K562 (cell line): ENCODE measurements around the gene ZFP2. TPM values are rescaled to one million over a fixed set of nuclear protein-coding genes. Genes with fewer than 3 reads are reported as not detected.

Experiments
- ATAC-seq: fragments of 200-7000 bp; cut with Tn5 transposase; 3 replicates; pipeline ENCODE4 v1.9.1; 2020; ENCODE audit warnings: moderate library complexity
- BruUV-seq: library from RNA; stranded (reverse); fragments of 400-500 nt; replicated peaks from 2 replicates; lab custom pipeline; 2021; lab: Mats Ljungman, UMichigan
- CTCF ChIA-PET: fragments of 300-600 bp; formaldehyde crosslinking; extraction: SDS; loops from one replicate; lab custom pipeline; 2021; ENCODE audit warnings: low intra/inter-chr PET ratio; lab: Yijun Ruan, JAX
- POLR2A ChIA-PET: fragments of 300-600, 350-650 bp; sonication (Branson Sonifier 250); formaldehyde crosslinking; extraction: SDS; loops from one replicate; lab custom pipeline; 2021; ENCODE audit warnings: antibody characterized with exemption, inconsistent platforms; lab: Yijun Ruan, JAX
- DNase-seq, 4 experiments: peaks; one replicate each; pipeline versions ENCODE4 v3.0.0 to v3.0.0-alpha.2; 2011 to 2018; ENCODE audit warnings: low spot score in 3 of 4, mixed read lengths in 3 of 4; ENCODE audit errors: extremely low read depth in 1 of 4
- FAIRE-seq: peaks from 2 replicates; lab custom pipeline; 2011; peaks lifted over from hg19 to GRCh38; lab: Jason Lieb, UNC
- H2AFZ ChIP-seq: 2 replicates; pipeline ENCODE4 v1.6.0; 2011; ENCODE audit warnings: low read depth, low read length, control low read depth, inconsistent platforms
- H3K27ac ChIP-seq: fragments of 200-600 bp; 3 replicates; pipeline ENCODE4 v1.8.0; 2011; ENCODE audit warnings: low read depth, mild to moderate bottlenecking, control low read depth, inconsistent platforms, low read length, moderate library complexity, mixed read lengths; ENCODE audit errors: extremely low read depth
- H3K27me3 ChIP-seq, 2 experiments: fragments of 300-600 bp in 1 of 2; 2 replicates in 1 of 2; 3 replicates in 1 of 2; pipeline versions ENCODE4 v1.6.0 to v1.8.0; 2011; ENCODE audit warnings: inconsistent platforms in 2 of 2, low read length in 2 of 2, mild to moderate bottlenecking in 1 of 2, mixed read lengths in 1 of 2, moderate library complexity in 1 of 2; ENCODE audit not compliant: control insufficient read depth in 2 of 2, insufficient read depth in 2 of 2
- H3K36me3 ChIP-seq: fragments of 300-600 bp; 3 replicates; pipeline ENCODE4 v1.8.0; 2011; ENCODE audit warnings: mild to moderate bottlenecking, low read length, inconsistent platforms; ENCODE audit not compliant: control insufficient read depth, insufficient read depth
- H3K4me1 ChIP-seq, 2 experiments: fragments of 200-600 bp in 1 of 2; replicated peaks in 1 of 2; 2 replicates in 1 of 2; 3 replicates in 1 of 2; pipeline versions ENCODE4 v1.5.1 to v1.8.0; 2011; ENCODE audit warnings: inconsistent platforms in 2 of 2, low read length in 2 of 2, mild to moderate bottlenecking in 1 of 2, mixed read lengths in 1 of 2, moderate library complexity in 1 of 2; ENCODE audit not compliant: control insufficient read depth in 2 of 2, insufficient read depth in 2 of 2
- H3K4me2 ChIP-seq: 2 replicates; pipeline ENCODE4 v1.6.1; 2011; ENCODE audit warnings: low read length, control low read depth, inconsistent platforms, mixed read lengths; ENCODE audit not compliant: insufficient read depth
- H3K4me3 ChIP-seq: fragments of 200-600 bp; sonication (generic), shearing (Covaris generic); 2 replicates; pipeline ENCODE4 v1.5.1; 2016; ENCODE audit warnings: control low read depth, inconsistent platforms
- H3K79me2 ChIP-seq: fragments of 200-600 bp; 3 replicates; pipeline ENCODE4 v1.8.0; 2011; ENCODE audit warnings: low read length, inconsistent platforms; ENCODE audit not compliant: control insufficient read depth, insufficient read depth
- H3K9ac ChIP-seq, 2 experiments: 2 replicates each; pipeline versions ENCODE4 v1.6.0 to v1.6.1; 2011; ENCODE audit warnings: low read depth in 2 of 2, low read length in 2 of 2, control low read depth in 1 of 2, inconsistent platforms in 1 of 2, mild to moderate bottlenecking in 1 of 2, mixed read lengths in 1 of 2; ENCODE audit not compliant: insufficient read depth in 1 of 2
- H3K9me1 ChIP-seq: one replicate; pipeline ENCODE4 v1.6.0; 2011; ENCODE audit warnings: inconsistent platforms, mild to moderate bottlenecking, low read length, moderate library complexity; ENCODE audit not compliant: control insufficient read depth, insufficient read depth
- H3K9me3 ChIP-seq: replicated peaks from 2 replicates; pipeline ENCODE4 v1.5.1; 2011; ENCODE audit warnings: low read depth, low read length, inconsistent platforms; ENCODE audit not compliant: control insufficient read depth, insufficient read depth
- H4K20me1 ChIP-seq: replicated peaks from 2 replicates; pipeline ENCODE4 v1.6.1; 2011; ENCODE audit warnings: low read length, inconsistent platforms, mixed read lengths; ENCODE audit not compliant: control insufficient read depth, insufficient read depth
- XRCC5 ChIP-seq: fragments of 200-400 bp; formaldehyde crosslinking; IDR thresholded peaks from 2 replicates; pipeline ENCODE4 v1.6.1; 2017; ENCODE audit warnings: low read depth, mild to moderate bottlenecking, low read length
- ZBTB49 ChIP-seq: sonication (generic); formaldehyde crosslinking; IDR thresholded peaks from 2 replicates; pipeline ENCODE4 v1.8.0; 2022; ENCODE audit warnings: missing genetic modification reagents, mild to moderate bottlenecking, borderline replicate concordance
- ZFP1 ChIP-seq: fragments of 450-650 bp; formaldehyde crosslinking; IDR thresholded peaks from 2 replicates; pipeline ENCODE4 v1.4.0; 2020; ENCODE audit warnings: mild to moderate bottlenecking, mixed read lengths
- WGBS: fragments of 100-300 bp; shearing (Covaris generic); methylation state at CpG from one replicate; pipeline ENCODE4 v1.1.6; 2016; ENCODE audit warnings: low coverage, mixed read lengths; ENCODE audit not compliant: insufficient coverage; ENCODE audit errors: missing lambda C conversion rate; 5-methylcytosine and 5-hydroxymethylcytosine counted together
- in situ Hi-C: fragments of 300-500 bp; cut with MboI; formaldehyde crosslinking; loops from 4 replicates; pipeline ENCODE4 v1.15.0; 2018; ENCODE audit warnings: inconsistent platforms, mixed read lengths
- intact Hi-C: fragments of 100-400 bp; cut with micrococcal nuclease; formaldehyde crosslinking; loops from 2 replicates; pipeline ENCODE4 v1.14.2; 2022
- polyA plus RNA-seq, 8 experiments: library from polyadenylated mRNA; depleted of rRNA in 4 of 8; stranded (reverse) in 5 of 8; unstranded in 3 of 8; fragments of >200 nt; fragmentation: Nextera tagmentation in 2 of 8; fragmentation: Illumina TruSeq in 1 of 8; extraction: Ambion mirVana in 2 of 8; extraction: Trizol in 1 of 8; gene quantifications; 2 replicates each; pipeline versions ENCODE4 v1.2.1 to v1.2.3, GENCODE V29; 2011 to 2014; ENCODE audit warnings: inconsistent platforms in 1 of 8, missing spikeins in 1 of 8
- total RNA-seq, 7 experiments: library from RNA; depleted of rRNA in 6 of 7; stranded (reverse); fragments of >200 nt in 6 of 7; fragmentation: Illumina TruSeq in 2 of 7; extraction: Trizol in 2 of 7; gene quantifications; 2 replicates each; pipeline versions ENCODE4 v1.2.1 to v1.2.3, GENCODE V29; 2011 to 2021; ENCODE audit warnings: low replicate concordance in 1 of 7

The ZFP2 gene
- total and polyA plus RNA-seq, 9 of the 15 experiments (the other 6 are each of a cell fraction or from before 2014, with no cell fraction given) = 0.07 to 0.13 TPM; not detected in 7

GRCh38 chr5:178869577-178869976 lies 26.1 kb upstream of the ZFP2 start:
- no peak overlapping the region for H3K4me3 ChIP-seq
- no peaks in the 10 kb centered on the region; the same call in 1 of the 2 replicates for H3K9me3 ChIP-seq
- in situ Hi-C loops (no loop called here), intact Hi-C loops (no loop called here)
- no peak overlapping the region for H3K9ac ChIP-seq
- ChIA-PET POLR2A (no interaction called here), CTCF (no interaction called here)
- H3K27ac ChIP-seq = no peak overlapping the region
- H3K36me3 ChIP-seq = peaks cover 77% of the 10 kb centered on the region
- no peaks in the 10 kb centered on the region; the same call in 2 of the 3 replicates for H3K79me2 ChIP-seq
- WGBS = 88% methylated on average over 6 of the region's 8 CpGs
- no peaks in the 10 kb centered on the region for H3K9me1 ChIP-seq
- no peaks in the 10 kb centered on the region for H3K27me3 ChIP-seq
- no peak overlapping the region for H3K4me2 ChIP-seq
- DNase-seq (no peak), ATAC-seq (no peak), FAIRE-seq (no peak)
- H3K4me1 ChIP-seq = no peaks in the 10 kb centered on the region; a peak in 1 of 5 replicates
- H4K20me1 ChIP-seq = no peaks in the 10 kb centered on the region
- H2AFZ ChIP-seq = no peak overlapping the region
- no peak for TF ChIP-seq XRCC5
- TF ChIP-seq ZBTB49 (CRISPR knock-in tag) = no peak
- TF ChIP-seq ZFP1 (CRISPR knock-in tag) = no peak
- BruUV-seq = no TSS peak
